ENCODE measurements around the gene HIBADH.
A peak's percentile ranks its signal among the peaks of the same experiment; 100 is the strongest.

Gene HIBADH

GRCh38 chr7:27661811-27662489, 733 bp downstream of the HIBADH start:
- TF ChIP-seq CTCF (IDR thresholded peaks at IDR 0.05; ENCODE audit: insufficient read depth, low read length, missing control alignments): no peak
- H3K4me3 ChIP-seq (ENCODE audit: low read depth, low read length): peak overlapping the region; percentile 77
- no peak for DNase-seq (ENCODE audit: low read depth, low spot score)
- ChIA-PET CTCF (interaction anchor here (0.6 to 1.7 kb wide), 3 partner anchors 8 to 466 kb away, joined by 3 to 6 read pairs (median 3); no protein-coding TSS in a partner anchor), POLR2A (interaction anchor here (0.9 to 2.5 kb wide), 4 partner anchors 16 to 462 kb away, joined by 3 to 12 read pairs (median 3); partner anchors contain the start of gene HOXA13)

GRCh38 chr7:27656724-27657123, 6.0 kb downstream of the HIBADH start:
- DNase-seq (ENCODE audit: low read depth, low spot score): no peak
- H3K4me3 ChIP-seq (ENCODE audit: low read depth, low read length): no peak overlapping the region
- CTCF ChIA-PET: no interaction called here
- POLR2A ChIA-PET: no interaction called here
- no peak for TF ChIP-seq CTCF (IDR thresholded peaks at IDR 0.05; ENCODE audit: insufficient read depth, low read length, missing control alignments)

- ChIA-PET CTCF (interaction anchor here (0.6 to 2.0 kb wide), 5 partner anchors 9 to 49 kb away, joined by 3 to 6 read pairs (median 4); no protein-coding TSS in a partner anchor), POLR2A (no interaction called here)
- no peak for TF ChIP-seq CTCF (IDR thresholded peaks at IDR 0.05; ENCODE audit: insufficient read depth, low read length, missing control alignments)
- H3K4me3 ChIP-seq (ENCODE audit: low read depth, low read length): no peak overlapping the region
- no peak for DNase-seq (ENCODE audit: low read depth, low spot score)
Observed at GRCh38 chr7:27655184-27655583, 7.5 kb downstream of the HIBADH start.

- no peak overlapping the region for H3K4me3 ChIP-seq (ENCODE audit: low read depth, low read length)
- no peak for TF ChIP-seq CTCF (IDR thresholded peaks at IDR 0.05; ENCODE audit: insufficient read depth, low read length, missing control alignments)
- DNase-seq (ENCODE audit: low read depth, low spot score): no peak
- ChIA-PET POLR2A (no interaction called here), CTCF (no interaction called here)
Observed at GRCh38 chr7:27652518-27652917, 10.2 kb downstream of the HIBADH start.

- DNase-seq (ENCODE audit: low read depth, low spot score): no peak
- CTCF ChIA-PET: no interaction called here
- no peak overlapping the region for H3K4me3 ChIP-seq (ENCODE audit: low read depth, low read length)
- POLR2A ChIA-PET: no interaction called here
- TF ChIP-seq CTCF (IDR thresholded peaks at IDR 0.05; ENCODE audit: insufficient read depth, low read length, missing control alignments): no peak
Observed at GRCh38 chr7:27651702-27652101, 11.0 kb downstream of the HIBADH start.

GRCh38 chr7:27650283-27650682, 12.4 kb downstream of the HIBADH start:
- CTCF ChIA-PET: no interaction called here
- POLR2A ChIA-PET: no interaction called here
- no peak for TF ChIP-seq CTCF (IDR thresholded peaks at IDR 0.05; ENCODE audit: insufficient read depth, low read length, missing control alignments)
- DNase-seq (ENCODE audit: low read depth, low spot score): no peak
- no peak overlapping the region for H3K4me3 ChIP-seq (ENCODE audit: low read depth, low read length)
